Ovary (tissue), 3 donors: ENCODE measurements around the gene PACSIN2.

ENCODE experiments used
- CTCF ChIP-seq, 3 donors: fragments of 450-650 bp in 2 of 3; fragments of 200-600 bp in 1 of 3; IDR thresholded peaks; one replicate each; pipeline versions ENCODE4 v1.5.1 to v1.8.0; 2016 to 2022; ENCODE audit warnings: antibody characterized with exemption in 3 of 3, mild to moderate bottlenecking in 1 of 3
- POLR2A ChIP-seq: fragments of 450-650 bp; IDR thresholded peaks from one replicate; pipeline ENCODE4 v1.6.1; 2017; ENCODE audit warnings: antibody characterized with exemption, mild to moderate bottlenecking, moderate library complexity
- donor health status: DM: no; HTN: no; CAD: no.

DNA sequence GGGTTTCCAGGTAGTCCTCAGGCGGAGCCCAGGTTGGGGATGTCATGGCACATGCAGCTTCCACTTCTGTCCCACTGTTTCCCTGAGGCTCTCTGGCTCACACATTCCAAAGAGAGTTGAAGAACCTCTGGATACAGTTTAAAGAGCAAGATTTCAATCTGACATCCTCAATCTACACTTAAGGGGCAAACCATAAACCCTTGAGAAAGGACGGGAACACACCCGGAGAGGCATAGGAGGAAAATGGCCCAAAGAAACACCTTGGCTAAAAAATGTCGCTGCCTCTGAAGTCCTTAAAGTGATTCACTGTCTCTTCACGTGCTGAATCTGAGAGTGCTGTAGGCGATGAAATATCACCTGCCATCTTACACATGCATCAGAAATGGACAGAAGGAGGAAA is 87.0 kb downstream of the PACSIN2 start:
- TF ChIP-seq POLR2A, result no peak
- no peak for TF ChIP-seq CTCF (IDR thresholded peaks at IDR 0.05)
